ENCODE results near the gene COBL.

Gene COBL

GRCh38 chr7:51075681-51076580, 240.7 kb downstream of the COBL start:
- DNase-seq (ENCODE audit: low read depth): no peak

DNA sequence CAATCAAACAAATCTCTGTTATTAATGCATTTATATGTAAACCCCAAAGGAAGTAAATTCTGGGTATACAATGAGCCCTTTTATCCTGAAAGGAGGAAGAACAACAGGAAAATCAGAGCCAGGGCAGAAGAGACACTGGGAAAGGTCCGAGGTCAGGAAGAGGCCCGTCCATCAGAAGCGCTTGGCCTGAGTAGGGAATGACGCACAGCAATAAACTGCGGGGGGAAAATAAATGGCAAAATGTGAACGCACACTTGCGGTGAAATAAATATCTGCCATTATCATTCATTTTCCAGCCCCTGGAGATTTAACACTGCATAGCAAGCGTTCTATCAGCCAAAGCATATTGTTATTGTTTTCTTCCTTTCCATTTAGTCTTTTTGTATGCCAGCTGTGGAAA, 243.4 kb downstream of the COBL start:
- DNase-seq (ENCODE audit: low read depth): no peak

- DNase-seq (ENCODE audit: low read depth): no peak
Measured at GRCh38 chr7:51072281-51072680, 244.3 kb downstream of the COBL start.

- DNase-seq (ENCODE audit: low read depth): no peak
Measured at GRCh38 chr7:51071427-51071826, 245.2 kb downstream of the COBL start.

DNA sequence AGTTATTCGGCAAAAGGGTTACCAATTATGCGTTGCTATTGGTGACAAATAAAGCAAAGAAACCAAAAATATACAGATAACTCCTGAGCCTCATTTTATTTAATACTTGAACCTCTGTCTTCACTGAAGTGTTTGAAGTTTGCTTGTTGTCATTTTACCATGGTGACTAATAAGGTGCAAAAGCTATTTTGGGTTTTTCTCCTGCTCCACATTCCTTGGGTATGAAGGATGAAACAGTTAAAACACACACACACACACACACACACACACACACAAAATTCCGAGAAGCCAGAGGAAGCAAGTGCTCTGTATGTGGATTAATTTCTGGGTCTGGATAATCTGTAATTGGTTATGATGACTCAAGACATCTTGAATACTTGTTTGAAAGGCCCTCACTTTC, 246.5 kb downstream of the COBL start:
- DNase-seq (ENCODE audit: low read depth): no peak

DNA sequence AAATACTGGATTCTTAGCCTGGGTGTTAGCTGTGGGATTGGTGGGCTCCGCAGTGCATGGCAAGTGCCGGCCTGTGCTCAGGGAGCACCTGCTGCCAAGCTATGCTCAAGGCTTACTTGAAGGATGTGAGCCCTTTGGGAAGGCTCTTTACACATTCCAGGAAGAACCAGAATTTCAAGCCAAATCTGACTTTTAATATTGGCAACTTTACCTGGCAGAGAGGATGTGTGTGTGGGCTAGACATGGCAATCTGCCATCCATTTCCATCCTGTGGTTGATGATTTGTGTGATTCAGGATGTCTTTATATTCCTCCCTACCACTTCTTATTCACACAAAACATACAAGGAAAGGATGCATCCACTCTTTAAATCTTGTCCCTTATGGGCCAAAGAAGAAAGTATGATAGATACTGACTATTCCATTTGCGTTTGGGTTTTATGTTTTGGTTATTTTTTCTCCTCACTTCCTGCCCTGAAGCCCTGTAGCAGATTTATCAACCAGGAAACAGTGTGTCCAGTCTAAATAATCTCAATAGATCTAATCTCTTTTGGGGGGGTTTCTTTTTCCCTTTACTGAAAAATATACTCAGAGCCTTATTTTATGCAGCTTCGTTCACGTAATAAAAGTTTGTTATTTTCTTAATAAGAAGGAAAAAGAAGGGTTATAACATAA, 247.1 kb downstream of the COBL start:
- DNase-seq (ENCODE audit: low read depth): no peak

- DNase-seq (ENCODE audit: low read depth): no peak
Measured at GRCh38 chr7:51068401-51068800, 248.2 kb downstream of the COBL start.

DNA sequence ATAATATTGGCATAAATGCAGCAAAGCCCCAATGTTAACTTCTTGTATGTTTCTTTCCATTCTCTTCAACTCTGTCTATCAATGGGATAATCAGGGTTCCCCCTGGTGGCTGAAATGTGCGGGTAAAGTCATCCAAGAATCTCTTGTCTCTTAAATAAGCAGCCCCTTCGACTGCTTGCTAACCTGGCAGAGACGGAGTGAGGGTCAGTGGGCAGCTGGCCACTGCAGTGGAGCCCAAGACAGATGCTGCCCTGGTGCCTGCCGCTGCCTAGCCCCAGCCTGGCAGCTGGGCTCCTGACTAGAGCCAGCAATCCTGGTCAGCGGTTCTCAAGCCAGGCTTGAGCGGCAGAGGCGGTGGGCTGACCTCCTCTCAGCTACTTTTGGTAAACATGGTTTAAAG, 248.9 kb downstream of the COBL start:
- no peak for DNase-seq (ENCODE audit: low read depth)

- no peak for DNase-seq (ENCODE audit: low read depth)
Measured at GRCh38 chr7:51067258-51067657, 249.4 kb downstream of the COBL start.

- DNase-seq (ENCODE audit: low read depth): no peak
Measured at GRCh38 chr7:51066405-51066882, 250.2 kb downstream of the COBL start.

GRCh38 chr7:51065766-51066165, 250.8 kb downstream of the COBL start:
- DNase-seq (ENCODE audit: low read depth): no peak

DNA sequence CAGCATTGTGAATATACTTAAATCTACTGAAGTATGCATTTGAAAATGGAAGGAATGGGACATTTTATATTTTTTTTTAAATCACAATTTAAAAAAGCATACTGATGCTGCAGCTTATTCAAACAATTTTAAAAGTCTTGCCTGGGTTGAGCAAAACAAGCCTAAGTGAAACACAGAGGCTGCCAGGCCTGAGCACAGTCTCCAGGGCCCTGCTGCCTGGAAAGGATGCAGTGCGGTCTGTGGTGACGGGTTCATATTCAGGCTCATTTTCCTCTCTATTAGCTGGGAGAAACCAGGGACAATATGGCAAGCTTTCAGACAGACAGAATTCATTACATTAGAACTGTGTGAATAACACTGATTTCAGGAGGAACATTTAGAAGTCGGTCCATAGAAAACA, 251.9 kb downstream of the COBL start:
- no peak for DNase-seq (ENCODE audit: low read depth)

- no peak for DNase-seq (ENCODE audit: low read depth)
Measured at GRCh38 chr7:51062222-51062987, 254.2 kb downstream of the COBL start.

DNA sequence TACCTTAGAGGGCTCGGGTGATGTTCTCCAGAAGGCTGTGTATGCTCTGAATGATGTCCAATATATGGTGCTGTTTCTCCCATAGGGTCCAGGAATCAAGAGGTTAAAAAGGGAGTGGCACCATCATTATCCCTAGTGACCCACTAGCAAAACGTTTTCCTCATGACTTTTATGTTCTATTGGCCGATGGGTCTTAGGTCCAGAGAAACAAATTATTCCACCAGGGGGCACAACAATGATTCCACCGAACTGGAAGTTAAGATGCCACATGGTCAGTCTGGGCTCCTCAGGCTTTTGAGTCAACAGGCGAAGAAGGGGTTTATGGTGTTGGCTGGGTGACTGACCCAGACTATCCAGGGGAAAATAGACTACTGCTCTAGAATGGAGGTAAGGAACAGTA, 256.1 kb downstream of the COBL start:
- no peak for DNase-seq (ENCODE audit: low read depth)

GRCh38 chr7:51059504-51060142, 257.0 kb downstream of the COBL start:
- DNase-seq (ENCODE audit: low read depth): no peak

GRCh38 chr7:51058764-51059163, 257.8 kb downstream of the COBL start:
- no peak for DNase-seq (ENCODE audit: low read depth)

DNA sequence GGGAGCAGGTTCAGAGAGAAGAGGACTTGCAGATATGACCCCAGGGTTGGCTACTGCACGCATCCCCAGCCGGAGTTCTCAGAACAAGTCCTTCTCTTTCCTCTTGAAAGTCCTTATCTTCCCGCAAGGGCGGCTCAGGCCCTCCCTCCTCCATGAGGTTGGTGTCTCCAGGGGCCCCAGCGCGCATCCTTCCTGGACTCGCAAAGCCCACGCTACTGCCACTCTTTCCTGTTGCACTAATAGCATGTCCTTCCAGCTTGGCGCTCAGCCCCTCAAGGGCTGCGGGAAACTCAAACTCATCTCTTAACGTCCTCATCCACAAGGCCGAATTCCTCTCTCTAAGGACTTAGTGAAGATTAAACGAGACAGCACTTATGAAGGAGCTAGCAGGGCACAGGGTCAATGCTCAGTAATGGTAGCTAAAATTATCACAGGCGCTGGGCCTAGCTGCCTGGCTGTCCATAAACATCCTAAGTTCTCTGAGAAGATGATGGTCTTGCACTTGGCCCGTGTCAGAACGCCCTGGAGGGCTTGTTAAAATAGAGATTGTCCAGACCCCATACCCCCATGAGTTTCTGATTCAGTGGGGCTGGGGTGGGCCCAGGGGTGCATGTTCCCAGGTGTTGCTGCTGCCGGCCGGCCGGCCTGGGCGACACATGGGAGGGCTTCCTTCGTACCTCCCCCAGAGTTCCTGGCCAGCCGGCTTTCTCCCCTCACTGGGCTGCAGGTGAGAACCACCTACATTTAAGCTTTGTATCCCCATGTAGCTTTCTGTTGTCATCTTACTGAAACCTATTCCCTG, 261.4 kb downstream of the COBL start:
- no peak for DNase-seq (ENCODE audit: low read depth)

- DNase-seq (ENCODE audit: low read depth): no peak
Measured at GRCh38 chr7:51054231-51054630, 262.4 kb downstream of the COBL start.

DNA sequence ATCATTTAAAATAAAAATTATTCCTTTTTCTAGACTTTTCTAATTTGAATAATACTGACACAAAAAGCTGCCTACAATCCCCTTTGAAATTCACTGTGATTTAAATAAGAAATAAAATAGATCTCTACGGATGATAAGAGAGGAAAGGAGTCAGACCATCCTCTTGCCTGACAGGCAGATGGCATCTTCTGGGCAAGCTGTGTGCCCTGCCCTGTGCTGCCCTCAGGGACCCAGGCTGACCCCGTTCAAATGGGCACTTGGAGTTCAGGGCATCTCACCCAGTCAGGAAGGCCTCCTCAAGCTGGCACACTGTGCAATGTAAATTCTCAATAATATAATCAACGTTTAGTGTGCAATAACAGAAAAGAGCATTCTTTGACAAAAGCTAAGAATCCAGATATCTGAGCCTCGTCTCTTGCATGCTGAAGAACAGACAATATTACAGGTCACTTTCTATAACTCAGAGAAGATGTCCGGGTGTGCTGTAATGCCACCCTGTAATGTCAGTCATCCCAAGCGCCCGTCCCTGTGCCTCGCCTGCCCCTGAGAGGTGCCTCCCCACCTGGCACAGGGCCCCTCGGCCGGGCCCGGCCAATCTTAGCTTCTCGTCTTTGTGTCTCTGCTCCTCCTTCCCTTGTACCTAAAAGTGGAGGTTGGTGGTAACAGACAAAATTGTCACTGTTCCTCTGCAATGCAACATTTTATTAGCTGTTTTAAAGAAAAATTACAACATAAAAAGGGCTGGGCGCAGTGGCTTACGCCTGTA, 263.3 kb downstream of the COBL start:
- DNase-seq (ENCODE audit: low read depth): no peak

- no peak for DNase-seq (ENCODE audit: low read depth)
Measured at GRCh38 chr7:51046482-51046881, 270.1 kb downstream of the COBL start.

GRCh38 chr7:51046103-51046466, 270.5 kb downstream of the COBL start:
- no peak for DNase-seq (ENCODE audit: low read depth)
